Ishikawa (cell line): ENCODE data around the gene GRIK5.

Source experiments
- CEBPB ChIP-seq: IDR thresholded peaks from 2 replicates; pipeline ENCODE4 v1.6.1; 2012
- CREB1 ChIP-seq: IDR thresholded peaks from 2 replicates; pipeline ENCODE4 v1.6.1; 2012; ENCODE audit warnings: low read depth
- EGR1 ChIP-seq: IDR thresholded peaks from 2 replicates; pipeline ENCODE4 v1.6.1; 2012
- EP300 ChIP-seq: IDR thresholded peaks from 2 replicates; pipeline ENCODE4 v1.6.1; 2012; ENCODE audit warnings: borderline replicate concordance
- FOXM1 ChIP-seq: IDR thresholded peaks from 2 replicates; pipeline ENCODE4 v1.6.1; 2012; ENCODE audit warnings: low read depth, borderline replicate concordance
- MAX ChIP-seq: IDR thresholded peaks from 2 replicates; pipeline ENCODE4 v1.6.1; 2012
- NFIC ChIP-seq: IDR thresholded peaks from 2 replicates; pipeline ENCODE4 v1.6.1; 2012
- RAD21 ChIP-seq: IDR thresholded peaks from 2 replicates; pipeline ENCODE4 v1.6.1; 2012; ENCODE audit warnings: low read depth
- REST ChIP-seq: IDR thresholded peaks from 2 replicates; pipeline ENCODE4 v1.6.1; 2012; ENCODE audit warnings: low read depth, mild to moderate bottlenecking
- TAF1 ChIP-seq: IDR thresholded peaks from 2 replicates; pipeline ENCODE4 v1.6.1; 2012; ENCODE audit warnings: low read depth, mild to moderate bottlenecking
- TCF12 ChIP-seq: IDR thresholded peaks from 2 replicates; pipeline ENCODE4 v1.6.1; 2012; ENCODE audit warnings: low read depth
- TEAD4 ChIP-seq: IDR thresholded peaks from 2 replicates; pipeline ENCODE4 v1.6.1; 2012
- USF1 ChIP-seq: IDR thresholded peaks from 2 replicates; pipeline ENCODE4 v1.6.1; 2012
- YY1 ChIP-seq: IDR thresholded peaks from 2 replicates; pipeline ENCODE4 v1.6.1; 2012; ENCODE audit warnings: low read depth
- ZBTB7A ChIP-seq: IDR thresholded peaks from 2 replicates; pipeline ENCODE4 v1.6.1; 2012; ENCODE audit warnings: low read depth

Gene GRIK5

GRCh38 chr19:42095814-42096230, 25.8 kb upstream of the GRIK5 start:
- TF ChIP-seq TEAD4 = no peak

GRCh38 chr19:42095142-42095813, 25.3 kb upstream of the GRIK5 start:
- TF ChIP-seq TCF12 (no peak), CEBPB (no peak), REST (no peak), YY1 (no peak), TAF1 (no peak), MAX (no peak), ZBTB7A (no peak), NFIC (no peak), EP300 (no peak), CREB1 (no peak), USF1 (no peak), TEAD4 (no peak), FOXM1 (no peak), RAD21 (no peak), EGR1 (no peak)

- no peak for TF ChIP-seq TAF1
- TF ChIP-seq TCF12 = no peak
- TF ChIP-seq REST = no peak
- no peak for TF ChIP-seq ZBTB7A
- TF ChIP-seq TEAD4 = no peak
- TF ChIP-seq FOXM1 = no peak
- no peak for TF ChIP-seq RAD21
- TF ChIP-seq NFIC = no peak
- TF ChIP-seq EP300 = no peak
- no peak for TF ChIP-seq YY1
- TF ChIP-seq CEBPB = no peak
- TF ChIP-seq MAX = no peak
- TF ChIP-seq CREB1 = no peak
- TF ChIP-seq USF1 = no peak
- TF ChIP-seq EGR1 = no peak
These were observed 23.9 kb upstream of the GRIK5 start for GRCh38 chr19:42093926-42094325.

GRCh38 chr19:42093505-42093904, 23.5 kb upstream of the GRIK5 start:
- no peak for TF ChIP-seq ZBTB7A
- no peak for TF ChIP-seq USF1
- TF ChIP-seq TCF12 = no peak
- TF ChIP-seq EP300 = no peak

- TF ChIP-seq RAD21 = peak; percentile 55
- TF ChIP-seq REST = no peak
These were observed 22.3 kb upstream of the GRIK5 start for GRCh38 chr19:42092350-42092749.
